ENCODE data around the gene SDK1. TPM values are rescaled to one million over a fixed set of nuclear protein-coding genes. Genes with fewer than 3 reads are reported as not detected.

SDK1 gene
- total RNA-seq, 1 donor from 2014 or later = 0.34 TPM

GRCh38 chr7:3283130-3283704, 17.8 kb upstream of the SDK1 start:
- DNase-seq = no peak

DNA sequence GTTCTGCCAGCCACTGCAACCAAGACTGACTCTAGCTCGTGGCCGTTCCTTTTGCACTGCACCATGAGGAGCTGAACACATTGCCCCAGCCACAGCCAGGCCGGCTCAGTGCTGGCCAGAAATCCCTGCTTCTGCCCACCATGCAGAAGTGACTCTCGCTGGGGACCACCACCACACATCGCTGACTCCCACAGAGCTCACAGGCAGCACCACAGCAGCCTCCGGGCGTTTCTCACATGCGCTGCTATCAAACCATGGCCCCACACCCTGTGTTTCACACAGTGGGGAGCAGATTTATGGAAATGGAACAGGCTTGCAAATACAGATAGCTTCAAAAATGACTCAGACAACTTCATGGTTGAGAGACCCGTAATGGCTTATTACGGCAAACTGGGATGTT, 15.4 kb upstream of the SDK1 start:
- no peak for DNase-seq

DNA sequence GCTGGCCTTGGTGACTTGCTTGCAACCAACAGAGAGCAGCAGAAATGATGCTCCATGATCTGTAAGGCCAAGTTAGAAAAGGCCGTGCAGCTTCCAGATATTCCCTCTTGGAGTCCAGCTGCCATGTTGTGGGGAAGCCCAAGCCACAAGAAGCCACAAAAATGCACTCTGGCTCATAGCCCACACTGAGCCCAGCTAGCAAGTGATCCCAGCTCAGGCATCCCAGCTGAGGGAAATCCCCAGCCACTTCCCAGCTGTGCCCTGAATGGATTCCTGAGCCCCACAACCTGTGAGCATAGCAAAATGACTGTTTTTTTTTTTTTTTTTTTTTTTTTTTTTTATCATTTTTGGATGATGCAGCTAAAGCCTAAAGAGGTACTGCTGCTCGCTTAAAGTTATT, 11.1 kb upstream of the SDK1 start:
- DNase-seq = no peak

GRCh38 chr7:3292694-3293093, 8.4 kb upstream of the SDK1 start:
- DNase-seq = no peak

DNA sequence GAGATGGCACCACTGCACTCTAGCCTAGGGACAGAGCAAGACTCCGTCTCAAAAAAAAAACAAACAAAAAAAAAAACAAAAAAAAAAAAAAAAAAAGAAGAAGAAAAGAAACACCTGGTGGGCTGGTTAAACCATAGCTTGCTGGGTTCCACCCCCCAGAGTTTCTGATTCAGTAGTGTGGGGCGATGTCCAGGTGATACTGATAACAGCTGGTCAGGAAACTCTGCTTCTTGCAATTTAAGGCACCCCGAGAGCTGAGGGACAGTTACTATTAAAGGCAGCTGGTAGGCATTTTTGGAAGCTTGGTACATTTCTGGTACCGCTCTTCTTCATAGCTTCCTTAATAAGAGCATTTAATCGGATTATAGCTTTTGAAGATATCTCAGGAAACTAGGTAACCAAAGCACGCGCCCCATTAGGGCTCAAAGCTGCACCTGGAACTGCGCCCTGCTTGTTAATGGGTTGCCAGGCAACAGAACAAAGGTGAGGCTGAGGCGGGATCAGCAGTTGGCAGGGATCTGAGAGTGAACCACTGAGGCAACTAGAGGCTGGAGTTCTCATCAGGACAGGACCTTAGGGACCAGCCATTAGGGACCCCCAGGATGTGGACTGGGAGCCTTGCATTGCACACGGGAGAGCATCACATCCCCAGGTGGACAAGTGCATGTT, 6.5 kb upstream of the SDK1 start:
- no peak for DNase-seq

- DNase-seq = no peak
Measured at GRCh38 chr7:3297105-3297819, 3.8 kb upstream of the SDK1 start.

DNA sequence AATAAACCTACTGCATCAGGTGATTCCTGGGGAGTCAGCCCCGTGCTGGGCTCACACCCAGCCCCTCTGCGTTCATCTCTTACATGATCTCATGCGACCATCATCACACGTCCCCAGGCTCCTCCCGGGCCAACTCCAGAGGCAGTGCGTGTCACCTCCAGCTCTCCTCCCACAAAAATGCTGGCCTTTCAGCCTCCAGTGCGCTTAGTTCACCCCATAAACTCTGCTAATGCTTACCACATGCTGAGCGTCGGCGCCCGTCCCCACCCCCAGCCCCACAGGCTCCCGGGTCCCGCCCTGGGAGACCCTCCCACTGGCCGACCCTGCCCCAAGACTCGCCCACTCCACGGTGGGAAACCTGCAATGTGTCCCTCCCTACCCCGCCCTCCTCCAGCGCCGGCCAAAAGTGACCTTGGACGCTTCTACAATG, 816 bp upstream of the SDK1 start:
- DNase-seq = no peak

GRCh38 chr7:3301449-3301731, 338 bp downstream of the SDK1 start:
- DNase-seq = no peak

DNA sequence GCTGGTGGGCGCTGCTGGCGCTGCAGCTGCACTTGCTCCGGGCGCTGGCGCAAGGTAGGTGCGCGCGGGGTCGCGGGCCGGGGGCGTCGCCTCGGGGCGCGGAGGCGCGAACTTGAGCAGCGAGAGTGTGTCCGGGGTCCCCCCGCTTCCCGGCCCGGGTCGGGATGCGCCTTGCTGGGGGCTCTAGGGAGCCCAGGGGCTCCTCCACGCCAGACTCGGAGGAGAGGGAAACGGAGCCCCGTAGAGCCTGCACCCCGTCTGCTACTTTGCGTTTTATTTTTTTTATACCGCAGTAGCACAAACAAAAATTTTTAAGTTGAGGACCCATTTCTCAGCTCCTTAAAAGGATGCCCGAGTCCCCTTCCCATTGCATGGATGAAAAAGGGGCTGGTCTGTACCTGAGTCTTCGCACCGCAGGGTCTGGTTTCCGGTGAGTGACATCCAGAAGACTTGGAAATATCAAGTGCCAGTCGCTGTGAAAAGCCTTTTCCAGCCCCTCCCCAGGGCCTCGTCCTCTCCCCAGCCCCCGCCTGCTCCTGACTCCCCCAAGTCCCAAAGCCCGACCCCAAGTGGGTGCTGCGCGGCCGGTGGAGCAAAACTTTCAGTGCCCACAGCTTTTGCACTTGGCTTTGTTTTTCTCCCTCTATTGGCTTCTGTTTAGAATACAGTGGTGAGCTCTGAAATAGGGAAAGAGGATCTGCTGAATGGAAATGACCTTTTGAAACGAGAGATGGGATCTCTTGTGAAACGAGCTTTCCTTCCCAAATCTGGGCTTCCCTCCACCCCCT, 973 bp downstream of the SDK1 start:
- peak; percentile 30 for DNase-seq

GRCh38 chr7:3302681-3303320, 1.7 kb downstream of the SDK1 start:
- DNase-seq = no peak

GRCh38 chr7:3304131-3304530, 3.1 kb downstream of the SDK1 start:
- DNase-seq = no peak

DNA sequence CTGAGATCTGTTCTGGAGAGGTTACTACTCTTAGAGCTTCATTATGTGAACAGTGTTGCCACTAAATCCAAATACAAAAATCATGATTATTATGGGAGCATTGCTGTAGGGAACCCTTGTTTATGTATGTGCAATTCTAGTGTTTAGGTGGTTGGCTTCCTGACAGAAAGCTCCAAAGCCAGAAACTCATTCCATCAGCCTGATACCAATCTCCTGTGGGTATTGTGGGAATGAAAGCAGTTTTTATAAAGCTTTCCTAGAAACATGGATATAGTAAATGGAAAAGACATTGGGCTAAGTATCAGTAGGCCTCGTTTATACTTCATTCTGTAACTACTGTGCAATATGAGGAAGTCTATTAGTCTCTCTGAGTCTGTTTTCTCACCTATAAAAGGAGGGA, 6.4 kb downstream of the SDK1 start:
- no peak for DNase-seq

GRCh38 chr7:3309140-3309539, 8.1 kb downstream of the SDK1 start:
- no peak for DNase-seq

- no peak for DNase-seq
Measured at GRCh38 chr7:3309956-3310355, 8.9 kb downstream of the SDK1 start.

GRCh38 chr7:3310884-3311283, 9.8 kb downstream of the SDK1 start:
- DNase-seq = no peak

- no peak for DNase-seq
Measured at GRCh38 chr7:3312583-3312982, 11.5 kb downstream of the SDK1 start.

- no peak for DNase-seq
Measured at GRCh38 chr7:3318874-3319273, 17.8 kb downstream of the SDK1 start.

DNA sequence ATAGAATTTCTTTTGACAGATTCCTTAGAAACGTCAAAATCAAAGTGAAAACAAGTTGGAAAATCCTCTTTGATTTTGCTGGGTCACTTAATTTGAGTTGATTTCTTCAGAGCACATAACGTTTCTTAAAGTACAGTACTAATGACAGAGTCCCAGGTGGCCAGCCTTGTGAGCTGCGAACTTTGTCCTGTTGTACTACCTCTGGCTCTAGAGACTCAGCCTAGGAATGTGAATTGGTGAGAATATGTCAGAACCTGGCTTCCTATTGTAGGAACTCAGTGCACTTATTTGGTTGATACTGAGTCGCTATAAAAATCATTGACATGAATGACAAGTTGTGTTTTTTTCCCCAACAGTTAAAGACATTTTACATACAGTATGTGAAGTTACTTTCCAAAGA, 20.2 kb downstream of the SDK1 start:
- no peak for DNase-seq

DNA sequence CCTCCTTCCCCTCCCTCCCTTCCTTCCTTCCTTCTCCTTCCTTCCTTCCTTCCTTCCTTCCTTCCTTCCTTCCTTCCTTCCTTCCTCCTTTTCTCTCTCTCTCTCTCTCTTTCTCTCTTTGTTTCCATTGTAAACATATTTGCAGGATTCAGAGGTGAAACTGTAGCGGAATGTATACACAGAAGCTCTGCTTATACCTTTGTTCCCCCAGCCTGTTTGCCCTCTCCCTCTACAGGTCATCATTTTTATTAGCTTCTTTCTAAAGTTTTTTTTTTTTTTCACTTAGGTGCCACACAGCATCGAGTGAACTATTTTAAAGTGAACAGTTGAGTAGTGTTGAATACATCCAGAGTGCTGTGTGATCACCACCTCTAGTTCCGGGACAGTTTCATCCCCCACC, 20.7 kb downstream of the SDK1 start:
- DNase-seq = no peak

DNA sequence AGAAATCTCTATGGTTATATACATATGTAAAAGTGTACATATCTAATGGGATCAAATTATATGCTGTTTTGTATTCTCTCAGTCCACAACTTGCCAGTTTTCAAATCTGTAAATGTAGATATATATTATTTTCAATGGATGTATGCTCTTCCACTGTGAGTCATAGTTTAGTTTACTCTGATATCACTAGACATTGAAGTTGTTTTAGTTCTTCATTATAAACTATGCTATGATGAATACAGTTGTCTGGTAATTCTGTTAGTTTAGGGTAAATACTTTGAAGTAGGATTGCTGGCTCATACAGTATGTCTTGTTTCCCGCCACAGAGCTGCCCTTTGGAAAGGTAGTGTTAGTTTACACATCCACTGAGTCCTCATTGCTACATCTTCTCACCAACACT, 25.2 kb downstream of the SDK1 start:
- no peak for DNase-seq

- DNase-seq = no peak
Measured at GRCh38 chr7:3327099-3327498, 26.0 kb downstream of the SDK1 start.

DNA sequence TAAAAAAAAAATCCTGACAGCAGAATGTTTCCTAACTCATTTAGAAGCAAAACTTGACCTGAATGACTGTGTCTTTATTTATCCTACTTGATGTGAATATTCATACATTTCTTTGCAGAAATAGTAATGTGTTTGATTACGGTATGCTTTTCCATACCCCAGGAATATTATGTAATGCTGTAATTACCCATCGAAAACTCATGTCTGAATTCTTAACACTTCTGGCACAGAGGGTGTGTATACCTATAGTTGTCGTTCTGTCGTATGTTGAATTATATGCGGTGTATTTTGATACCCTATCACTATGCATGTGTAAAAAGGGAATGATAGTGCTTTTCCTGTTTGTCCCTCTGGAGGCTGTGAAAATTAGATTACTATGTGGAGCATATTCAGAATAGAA, 26.6 kb downstream of the SDK1 start:
- no peak for DNase-seq

GRCh38 chr7:3332308-3332707, 31.3 kb downstream of the SDK1 start:
- no peak for DNase-seq

All from dermis blood vessel endothelial cell (primary cell).